Ovary (tissue), 3 donors: ENCODE data around the gene NSF.
"Not testable (repeated sequence)": the region's sequence is repeated elsewhere in the genome, so short reads cannot be mapped to it uniquely, and the experiment has no call there.

Experiments used
- CTCF ChIP-seq, 3 donors: fragments of 450-650 bp in 2 of 3; fragments of 200-600 bp in 1 of 3; IDR thresholded peaks; one replicate each; pipeline versions ENCODE4 v1.5.1 to v1.8.0; 2016 to 2022; ENCODE audit warnings: antibody characterized with exemption in 3 of 3, mild to moderate bottlenecking in 1 of 3
- EP300 ChIP-seq: sonication (generic); formaldehyde crosslinking; IDR thresholded peaks from one replicate; pipeline ENCODE4 v1.6.1; 2017; ENCODE audit warnings: antibody characterized with exemption
- POLR2A ChIP-seq: fragments of 450-650 bp; IDR thresholded peaks from one replicate; pipeline ENCODE4 v1.6.1; 2017; ENCODE audit warnings: antibody characterized with exemption, mild to moderate bottlenecking, moderate library complexity
- donor health status: DM: no; HTN: no; CAD: no.

- not testable (repeated sequence) for TF ChIP-seq CTCF (IDR thresholded peaks at IDR 0.05); POLR2A; EP300
Measured at GRCh38 chr17:46647688-46648278, 57.3 kb downstream of the NSF start.
